Fibroblast of the aortic adventitia (primary cell): ENCODE data around the gene YES1. TPM values are rescaled to one million over a fixed set of nuclear protein-coding genes. Genes with fewer than 3 reads are reported as not detected.

Experiments
- DNase-seq: peaks from one replicate; pipeline ENCODE4 v3.0.0-alpha.2; 2010; ENCODE audit warnings: low read depth
- H3K4me3 ChIP-seq: 2 replicates; pipeline ENCODE4 v1.5.1; 2011; ENCODE audit warnings: low read depth, mild to moderate bottlenecking, control low read depth, low read length, moderate library complexity
- CTCF ChIP-seq: IDR thresholded peaks from 2 replicates; pipeline ENCODE4 v1.5.1; 2011; ENCODE audit warnings: mild to moderate bottlenecking, low read length, control low read depth, inconsistent platforms; ENCODE audit not compliant: insufficient read depth
- total RNA-seq: library from RNA; depleted of rRNA; stranded (reverse); fragments of >200 nt; gene quantifications from 2 replicates; pipeline ENCODE4 v1.2.3, GENCODE V29; 2012; ENCODE audit warnings: low replicate concordance

The YES1 gene
- total RNA-seq, 1 donor: 156 TPM

GRCh38 chr18:680392-680791, 131.7 kb downstream of the YES1 start:
- DNase-seq: no peak
- no peak overlapping the region for H3K4me3 ChIP-seq
- TF ChIP-seq CTCF: no peak

DNA sequence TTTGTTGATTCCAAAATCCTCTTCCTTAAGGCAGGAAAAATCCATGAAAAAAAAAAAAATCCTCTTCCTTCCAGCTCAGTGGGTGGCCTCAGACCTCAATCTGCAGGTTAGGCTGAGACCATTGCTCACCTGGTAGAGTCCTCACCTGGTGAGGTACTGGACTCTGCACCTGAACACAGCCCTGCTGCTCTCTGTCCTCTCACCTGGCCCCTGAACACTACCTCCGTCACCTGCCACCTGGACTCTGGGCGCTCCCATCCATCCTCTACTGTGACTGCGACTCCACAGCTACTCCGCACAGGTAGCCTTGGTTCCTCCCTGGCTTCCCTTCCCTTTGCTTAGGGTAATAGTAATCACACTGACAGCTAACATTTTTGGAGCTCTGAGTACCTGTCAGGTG, 132.5 kb downstream of the YES1 start:
- H3K4me3 ChIP-seq: no peak overlapping the region
- DNase-seq: no peak
- TF ChIP-seq CTCF: no peak

DNA sequence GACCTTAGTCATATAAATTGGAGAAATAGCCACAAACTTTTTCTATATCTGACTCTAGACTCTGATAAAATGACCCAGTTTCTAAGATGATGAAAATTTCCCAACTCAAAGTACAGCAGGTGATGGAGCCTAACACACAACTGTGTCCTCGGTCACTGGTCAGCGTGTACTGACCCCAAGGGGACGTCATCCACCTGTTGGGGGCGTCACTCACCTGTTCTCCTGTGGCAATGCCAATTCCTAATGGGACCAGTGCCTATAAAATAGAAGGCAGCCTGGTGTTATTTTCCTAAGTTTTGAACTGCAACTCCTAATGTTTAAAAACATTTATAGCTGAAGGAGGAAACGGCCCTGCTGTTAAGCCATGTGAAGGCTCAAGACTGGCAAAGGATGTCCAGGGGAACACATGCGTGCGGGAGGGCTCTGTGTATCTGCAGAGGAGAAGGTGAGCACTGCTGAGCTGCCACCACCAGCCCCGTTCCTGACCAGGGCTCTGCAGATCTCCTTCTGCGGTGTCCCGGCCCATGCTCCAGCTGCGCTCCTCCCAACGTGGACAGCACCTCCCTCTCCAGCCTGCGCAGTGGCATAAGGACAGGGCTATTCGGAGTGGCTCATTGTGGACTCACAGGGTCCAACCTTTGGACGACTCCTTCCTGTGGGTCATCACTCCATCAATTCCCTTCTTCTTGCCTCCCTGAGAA, 133.4 kb downstream of the YES1 start:
- no peak for TF ChIP-seq CTCF
- no peak for DNase-seq
- H3K4me3 ChIP-seq: no peak overlapping the region

DNA sequence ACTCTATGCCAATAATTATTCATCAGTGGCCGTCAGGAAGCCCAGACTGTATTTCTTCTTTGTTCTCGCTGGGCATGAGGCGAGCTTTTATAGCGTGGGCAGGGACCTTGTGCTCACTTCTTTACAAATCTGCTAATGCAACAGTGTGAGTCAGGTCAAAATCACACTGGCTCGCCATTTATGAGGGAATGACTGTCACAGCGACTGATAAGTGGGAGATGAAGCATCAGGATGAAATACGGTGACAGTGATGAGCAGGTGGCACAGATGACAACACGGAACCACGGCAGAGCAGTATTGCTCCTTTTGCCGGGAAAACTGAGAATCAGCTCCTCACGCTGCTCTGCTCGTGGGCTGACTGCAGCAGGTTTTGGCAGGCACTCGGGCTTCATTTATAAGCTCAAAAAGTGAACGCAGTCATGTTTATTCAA, 134.1 kb downstream of the YES1 start:
- no peak for TF ChIP-seq CTCF
- H3K4me3 ChIP-seq: no peak overlapping the region
- no peak for DNase-seq

- no peak for DNase-seq
- no peak for TF ChIP-seq CTCF
Observed at GRCh38 chr18:677145-677544, 134.9 kb downstream of the YES1 start.

DNA sequence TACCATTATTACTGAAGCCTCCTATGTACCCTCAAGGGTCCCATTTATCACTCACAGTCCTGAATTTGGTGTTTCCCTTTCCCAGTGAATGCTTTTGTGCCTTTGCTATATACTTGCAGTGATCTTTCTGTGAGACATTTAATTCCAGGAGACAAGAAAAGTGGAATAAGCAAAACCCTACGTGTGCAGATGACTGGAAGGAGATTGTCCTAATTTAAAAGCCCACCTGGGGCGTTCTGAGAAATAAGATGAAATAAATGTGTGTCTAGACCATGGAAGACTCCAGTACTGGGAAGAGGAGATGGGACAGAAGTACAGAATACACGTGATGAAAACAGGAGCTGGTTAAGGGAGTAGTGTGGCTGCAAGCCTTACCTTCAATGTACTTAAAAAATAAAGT, 135.3 kb downstream of the YES1 start:
- no peak overlapping the region for H3K4me3 ChIP-seq
- no peak for DNase-seq
- TF ChIP-seq CTCF: no peak

More at GRCh38 chr18:677145-677544, 134.9 kb downstream of the YES1 start:
- H3K4me3 ChIP-seq: no peak overlapping the region

GRCh38 chr18:676069-676468, 136.0 kb downstream of the YES1 start:
- no peak for TF ChIP-seq CTCF
- DNase-seq: no peak

More at GRCh38 chr18:676069-676468, 136.0 kb downstream of the YES1 start:
- no peak overlapping the region for H3K4me3 ChIP-seq
